D721Med (cell line): ENCODE measurements around the gene ACAD11.

Source experiments
- DNase-seq: peaks from one replicate; pipeline ENCODE4 v3.0.0; 2011; ENCODE audit warnings: low spot score; ENCODE audit not compliant: insufficient read length
- FAIRE-seq: peaks from 2 replicates; lab custom pipeline; 2011; peaks lifted over from hg19 to GRCh38; lab: Jason Lieb, UNC
- CTCF ChIP-seq: IDR thresholded peaks from 2 replicates; pipeline ENCODE4 v1.5.1; 2012; ENCODE audit warnings: mild to moderate bottlenecking, control low read depth; ENCODE audit not compliant: insufficient read depth; ENCODE audit errors: missing control alignments

ACAD11 gene

GRCh38 chr3:132638706-132639105 lies 20.9 kb downstream of the ACAD11 start:
- DNase-seq: no peak

GRCh38 chr3:132637590-132637989 lies 22.0 kb downstream of the ACAD11 start:
- DNase-seq: no peak
- FAIRE-seq: no peak
- TF ChIP-seq CTCF: no peak

More at GRCh38 chr3:132638706-132639105, 20.9 kb downstream of the ACAD11 start:
- FAIRE-seq: no peak
- no peak for TF ChIP-seq CTCF

GRCh38 chr3:132635052-132635451 lies 24.6 kb downstream of the ACAD11 start:
- no peak for TF ChIP-seq CTCF
- DNase-seq (no peak), FAIRE-seq (no peak)

GRCh38 chr3:132630612-132631011 lies 29.0 kb downstream of the ACAD11 start:
- FAIRE-seq (no peak), DNase-seq (no peak)
- TF ChIP-seq CTCF: no peak

- no peak for TF ChIP-seq CTCF
- peak; percentile 81 for FAIRE-seq
- DNase-seq: no peak
Measured at GRCh38 chr3:132629928-132630327, 29.7 kb downstream of the ACAD11 start.

GRCh38 chr3:132628157-132628556 lies 31.5 kb downstream of the ACAD11 start:
- no peak for TF ChIP-seq CTCF
- DNase-seq (no peak), FAIRE-seq (no peak)

- TF ChIP-seq CTCF: no peak
- DNase-seq: no peak
- FAIRE-seq: no peak
Measured at GRCh38 chr3:132626955-132627354, 32.7 kb downstream of the ACAD11 start.
